Measurements from ENCODE around the gene PET100.

Gene PET100

GRCh38 chr19:7646426-7646700, 16.8 kb downstream of the PET100 start:
- no peaks in the 10 kb centered on the region for H3K9me3 Mint-ChIP-seq
- no peak for ATAC-seq
- H3K27ac Mint-ChIP-seq = no peak overlapping the region
- H3K36me3 Mint-ChIP-seq (ENCODE audit: low read depth) = no peaks in the 10 kb centered on the region
- H3K27me3 Mint-ChIP-seq = peaks cover 2% of the 10 kb centered on the region
- DNase-seq = no peak
- no peak overlapping the region for H3K4me3 Mint-ChIP-seq
- H3K4me1 Mint-ChIP-seq = peaks cover 3% of the 10 kb centered on the region

GRCh38 chr19:7647156-7647555, 17.6 kb downstream of the PET100 start:
- Mint-ChIP-seq H3K4me1 (peaks cover 6% of the 10 kb centered on the region), H3K9me3 (no peaks in the 10 kb centered on the region), H3K36me3 (ENCODE audit: low read depth) (no peaks in the 10 kb centered on the region), H3K4me3 (no peak overlapping the region), H3K27me3 (peaks cover 3% of the 10 kb centered on the region), H3K27ac (no peak overlapping the region)
- no peak for DNase-seq
- ATAC-seq = no peak

GRCh38 chr19:7648265-7649014, 18.8 kb downstream of the PET100 start:
- ATAC-seq (no peak), DNase-seq (no peak)
- peaks cover 12% of the 10 kb centered on the region for H3K4me1 Mint-ChIP-seq
- H3K27me3 Mint-ChIP-seq = peaks cover 5% of the 10 kb centered on the region
- no peaks in the 10 kb centered on the region for H3K36me3 Mint-ChIP-seq (ENCODE audit: low read depth)
- no peak overlapping the region for H3K4me3 Mint-ChIP-seq
- H3K27ac Mint-ChIP-seq = no peak overlapping the region
- no peaks in the 10 kb centered on the region for H3K9me3 Mint-ChIP-seq

GRCh38 chr19:7650148-7650547, 20.6 kb downstream of the PET100 start:
- ATAC-seq = no peak
- H3K4me3 Mint-ChIP-seq = no peak overlapping the region

GRCh38 chr19:7652061-7652641, 22.6 kb downstream of the PET100 start:
- Mint-ChIP-seq H3K27me3 (peaks cover 5% of the 10 kb centered on the region), H3K9me3 (no peaks in the 10 kb centered on the region), H3K4me1 (peaks cover 18% of the 10 kb centered on the region), H3K27ac (peak overlapping the region; percentile 18), H3K4me3 (peak overlapping the region; percentile 40), H3K36me3 (ENCODE audit: low read depth) (no peaks in the 10 kb centered on the region)
- DNase-seq (peak; percentile 90), ATAC-seq (peak; percentile 77)

More at GRCh38 chr19:7650148-7650547, 20.6 kb downstream of the PET100 start:
- peaks cover 12% of the 10 kb centered on the region for H3K4me1 Mint-ChIP-seq
- peaks cover 5% of the 10 kb centered on the region for H3K27me3 Mint-ChIP-seq
- H3K36me3 Mint-ChIP-seq (ENCODE audit: low read depth) = no peaks in the 10 kb centered on the region
- H3K9me3 Mint-ChIP-seq = no peaks in the 10 kb centered on the region
- DNase-seq = no peak
- no peak overlapping the region for H3K27ac Mint-ChIP-seq

GRCh38 chr19:7654401-7654800, 24.8 kb downstream of the PET100 start:
- ATAC-seq = no peak
- H3K27me3 Mint-ChIP-seq = peaks cover 5% of the 10 kb centered on the region
- no peak for DNase-seq

GRCh38 chr19:7655581-7655980, 26.0 kb downstream of the PET100 start:
- Mint-ChIP-seq H3K36me3 (ENCODE audit: low read depth) (no peaks in the 10 kb centered on the region), H3K27ac (no peak overlapping the region), H3K4me3 (no peak overlapping the region), H3K4me1 (peaks cover 32% of the 10 kb centered on the region), H3K9me3 (no peaks in the 10 kb centered on the region), H3K27me3 (peaks cover 5% of the 10 kb centered on the region)
- no peak for DNase-seq
- no peak for ATAC-seq

More at GRCh38 chr19:7654401-7654800, 24.8 kb downstream of the PET100 start:
- no peaks in the 10 kb centered on the region for H3K36me3 Mint-ChIP-seq (ENCODE audit: low read depth)
- H3K4me3 Mint-ChIP-seq = no peak overlapping the region
- H3K4me1 Mint-ChIP-seq = peaks cover 32% of the 10 kb centered on the region
- no peak overlapping the region for H3K27ac Mint-ChIP-seq
- H3K9me3 Mint-ChIP-seq = no peaks in the 10 kb centered on the region

GRCh38 chr19:7657131-7657751, 27.6 kb downstream of the PET100 start:
- H3K4me3 Mint-ChIP-seq = peak overlapping the region; percentile 63
- peak overlapping the region; percentile 39 for H3K27ac Mint-ChIP-seq
- DNase-seq (peak; percentile 74), ATAC-seq (peak; percentile 91)
- H3K4me1 Mint-ChIP-seq = peaks cover 28% of the 10 kb centered on the region
- peaks cover 2% of the 10 kb centered on the region for H3K27me3 Mint-ChIP-seq
- H3K36me3 Mint-ChIP-seq (ENCODE audit: low read depth) = no peaks in the 10 kb centered on the region
- no peaks in the 10 kb centered on the region for H3K9me3 Mint-ChIP-seq

GRCh38 chr19:7658219-7658686, 28.7 kb downstream of the PET100 start:
- ATAC-seq (peak; percentile 77), DNase-seq (peak; percentile 41)
- Mint-ChIP-seq H3K4me1 (peaks cover 23% of the 10 kb centered on the region), H3K27me3 (no peaks in the 10 kb centered on the region), H3K27ac (peak overlapping the region; percentile 70), H3K9me3 (no peaks in the 10 kb centered on the region), H3K4me3 (peak overlapping the region; percentile 63), H3K36me3 (ENCODE audit: low read depth) (no peaks in the 10 kb centered on the region)

- Mint-ChIP-seq H3K4me1 (peaks cover 17% of the 10 kb centered on the region), H3K27me3 (peaks cover 4% of the 10 kb centered on the region), H3K4me3 (no peak overlapping the region), H3K36me3 (ENCODE audit: low read depth) (no peaks in the 10 kb centered on the region), H3K9me3 (no peaks in the 10 kb centered on the region), H3K27ac (no peak overlapping the region)
- ATAC-seq = no peak
- DNase-seq = no peak
These were observed 32.3 kb downstream of the PET100 start for GRCh38 chr19:7661744-7662538.

GRCh38 chr19:7662657-7663056, 33.1 kb downstream of the PET100 start:
- ATAC-seq (no peak), DNase-seq (no peak)
- Mint-ChIP-seq H3K36me3 (ENCODE audit: low read depth) (no peaks in the 10 kb centered on the region), H3K4me3 (no peak overlapping the region), H3K9me3 (no peaks in the 10 kb centered on the region), H3K27ac (no peak overlapping the region), H3K27me3 (peaks cover 4% of the 10 kb centered on the region), H3K4me1 (peaks cover 9% of the 10 kb centered on the region)

- Mint-ChIP-seq H3K27me3 (peaks cover 4% of the 10 kb centered on the region), H3K9me3 (no peaks in the 10 kb centered on the region), H3K27ac (no peak overlapping the region), H3K36me3 (ENCODE audit: low read depth) (no peaks in the 10 kb centered on the region), H3K4me3 (no peak overlapping the region), H3K4me1 (no peaks in the 10 kb centered on the region)
- DNase-seq (no peak), ATAC-seq (no peak)
These were observed 34.1 kb downstream of the PET100 start for GRCh38 chr19:7663706-7664105.

GRCh38 chr19:7665076-7665475, 35.5 kb downstream of the PET100 start:
- H3K9me3 Mint-ChIP-seq = no peaks in the 10 kb centered on the region
- DNase-seq = no peak
- peaks cover 4% of the 10 kb centered on the region for H3K4me1 Mint-ChIP-seq
- H3K27me3 Mint-ChIP-seq = peaks cover 9% of the 10 kb centered on the region
- no peaks in the 10 kb centered on the region for H3K36me3 Mint-ChIP-seq (ENCODE audit: low read depth)
- no peak for ATAC-seq
- H3K4me3 Mint-ChIP-seq = no peak overlapping the region
- no peak overlapping the region for H3K27ac Mint-ChIP-seq

GRCh38 chr19:7668842-7669241, 39.2 kb downstream of the PET100 start, which contains the start of gene RETN:
Gene RETN, plus strand, starts transcription at chr19:7669049. Its CDS starts 278 bp downstream, at chr19:7669327.
- no peak within 1 kb of the TSS for H3K4me3 Mint-ChIP-seq
- no peak for DNase-seq
- peaks cover 24% of the 10 kb centered on the region for H3K27me3 Mint-ChIP-seq
- H3K4me1 Mint-ChIP-seq = peaks cover 11% of the 10 kb centered on the region
- H3K36me3 Mint-ChIP-seq (ENCODE audit: low read depth) = no peaks in the 10 kb centered on the region
- ATAC-seq = no peak
- peaks cover under 1% of the 10 kb centered on the region for H3K9me3 Mint-ChIP-seq
- no peak within 1 kb of the TSS for H3K27ac Mint-ChIP-seq
